Frontal cortex (tissue), 4 donors: ENCODE data around the gene CXorf49. TPM values are rescaled to one million over a fixed set of nuclear protein-coding genes. Genes with fewer than 3 reads are reported as not detected.
"Not testable (repeated sequence)": the region's sequence is repeated elsewhere in the genome, so short reads cannot be mapped to it uniquely, and the experiment has no call there.

Experiments
- DNase-seq, 2 donors: peaks; one replicate each; pipeline ENCODE4 v3.0.0; 2012; ENCODE audit warnings: low spot score in 2 of 2
- FAIRE-seq: peaks from 2 replicates; lab custom pipeline; 2012; peaks lifted over from hg19 to GRCh38; lab: Jason Lieb, UNC
- small RNA-seq: library from RNA; depleted of rRNA; stranded (forward); fragments of <200 nt; gene quantifications from one replicate; pipeline ENCODE3, GENCODE V24; 2014
- total RNA-seq: library from RNA; depleted of rRNA; stranded (reverse); fragments of >200 nt; gene quantifications from one replicate; pipeline ENCODE4 v1.2.3, GENCODE V29; 2014
- donor health status: control.
- donor health status: control.
- donor health status: control.

CXorf49 gene
- total RNA-seq, 1 donor from 2014 or later: not detected

DNA sequence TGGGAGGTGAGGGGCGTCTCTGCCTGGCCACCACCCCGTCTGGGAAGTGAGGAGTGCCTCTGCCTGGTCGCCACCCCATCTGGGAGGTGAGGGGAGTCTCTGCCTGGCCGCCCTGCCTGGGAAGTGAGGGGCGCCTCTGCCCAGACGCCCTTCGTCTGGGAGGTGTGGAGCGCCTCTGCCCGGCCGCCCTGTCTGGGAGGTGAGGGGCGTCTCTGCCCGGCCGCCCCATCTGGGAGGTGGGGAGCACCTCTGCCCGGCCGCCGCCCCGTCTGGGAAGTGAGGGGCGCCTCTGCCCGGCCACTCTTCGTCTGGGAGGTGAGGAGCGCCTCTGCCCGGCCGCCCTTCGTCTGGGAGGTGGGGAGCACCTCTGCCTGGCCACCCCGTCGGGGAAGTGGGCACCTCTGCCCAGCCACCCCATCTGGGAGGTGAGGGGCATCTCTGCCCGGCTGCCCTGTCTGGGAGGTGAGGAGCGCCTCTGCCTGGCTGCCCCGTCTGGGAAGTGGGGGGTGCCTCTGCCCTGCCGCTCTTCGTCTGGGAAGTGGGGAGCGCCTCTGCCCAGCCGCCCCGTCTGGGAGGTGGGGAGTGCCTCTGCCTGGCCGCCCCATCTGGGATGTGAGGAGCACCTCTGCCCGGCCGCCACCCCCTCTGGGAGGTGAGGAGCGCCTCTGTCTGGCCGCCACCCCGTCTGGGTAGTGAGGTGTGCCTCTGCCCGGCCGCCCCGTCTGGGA lies 41.9 kb downstream of the CXorf49 start:
- not testable (repeated sequence) for FAIRE-seq, DNase-seq

- DNase-seq, FAIRE-seq: not testable (repeated sequence)
Measured at GRCh38 chrX:71675636-71676035, 42.4 kb downstream of the CXorf49 start.

DNA sequence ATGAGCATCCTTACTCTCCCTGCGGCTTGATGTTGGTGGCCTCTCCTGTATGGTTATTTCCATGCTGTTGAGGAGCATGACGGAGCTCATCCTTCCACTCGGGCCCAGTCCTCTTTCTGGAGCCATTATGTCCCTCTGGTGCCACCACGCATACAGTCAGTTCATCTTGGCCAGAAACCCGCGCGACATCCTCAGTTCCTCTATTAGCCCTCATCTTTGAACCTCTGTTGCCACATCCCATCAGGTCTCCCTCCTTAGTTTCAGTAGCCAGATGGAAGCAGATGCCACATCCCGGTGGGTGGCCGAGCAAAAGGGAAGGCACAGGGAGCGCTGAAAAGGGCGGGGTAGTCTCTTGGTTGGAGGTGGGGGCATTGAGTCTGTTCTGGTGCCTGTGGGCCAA lies 46.1 kb downstream of the CXorf49 start:
- FAIRE-seq: no peak
- DNase-seq: no peak

DNA sequence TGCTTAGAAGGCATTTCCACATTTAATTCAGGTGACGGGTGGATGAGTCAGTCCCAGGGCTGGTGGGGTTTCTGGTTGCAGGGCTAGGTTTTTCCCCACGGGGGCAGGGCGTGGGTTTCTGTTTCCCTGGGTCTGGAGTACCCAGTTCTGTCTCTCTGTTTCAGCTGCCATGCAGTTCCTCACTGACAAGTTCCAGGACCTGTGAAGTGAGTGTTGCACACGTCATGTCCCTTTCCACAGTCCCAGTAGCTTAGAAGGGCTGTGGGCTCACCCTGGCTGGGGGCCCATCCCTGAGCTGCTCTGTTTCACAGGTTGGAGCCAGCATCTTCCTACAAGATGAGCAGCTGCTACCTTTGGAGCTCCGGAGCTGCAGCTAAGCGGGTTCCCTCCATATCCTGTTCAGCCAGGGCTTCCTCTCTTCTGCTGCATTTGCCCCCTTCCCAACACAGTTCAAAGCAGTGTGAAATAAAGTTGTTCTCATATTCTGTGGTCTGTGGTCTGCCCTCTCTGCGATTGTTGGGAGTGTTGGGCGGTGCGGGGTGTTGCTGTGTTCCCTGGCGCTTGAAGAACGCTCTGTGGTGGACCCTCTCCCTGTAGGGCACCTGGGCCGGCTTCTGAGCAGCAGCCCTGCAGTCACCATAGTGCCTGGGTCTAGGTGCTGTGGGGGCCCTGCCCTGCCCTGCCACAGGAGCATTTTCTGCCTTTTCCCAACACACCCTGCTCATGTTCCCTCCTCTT lies 46.9 kb downstream of the CXorf49 start:
- no peak for FAIRE-seq
- no peak for DNase-seq

- DNase-seq, FAIRE-seq: not testable (repeated sequence)
Measured at GRCh38 chrX:71669947-71670346, 48.1 kb downstream of the CXorf49 start.

GRCh38 chrX:71669492-71669891 lies 48.6 kb downstream of the CXorf49 start:
- DNase-seq: no peak
- no peak for FAIRE-seq

DNA sequence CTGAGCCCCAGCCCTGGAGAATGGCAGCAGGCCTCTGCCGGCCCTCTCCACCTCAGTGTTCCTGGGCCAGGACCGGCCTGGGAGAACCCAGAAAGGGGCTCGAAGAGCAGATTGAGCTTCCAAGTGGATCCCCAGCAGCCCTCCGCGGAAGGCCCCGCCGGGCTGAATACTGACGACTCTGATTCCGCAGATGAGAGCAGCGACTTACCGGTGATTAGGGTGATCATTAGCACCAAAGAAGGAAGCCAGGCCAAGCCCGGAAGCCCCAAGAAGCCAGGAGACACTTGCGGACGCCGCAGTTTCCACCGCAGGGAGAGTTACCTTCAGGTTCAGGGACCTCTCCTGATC lies 49.9 kb downstream of the CXorf49 start:
- DNase-seq: no peak

DNA sequence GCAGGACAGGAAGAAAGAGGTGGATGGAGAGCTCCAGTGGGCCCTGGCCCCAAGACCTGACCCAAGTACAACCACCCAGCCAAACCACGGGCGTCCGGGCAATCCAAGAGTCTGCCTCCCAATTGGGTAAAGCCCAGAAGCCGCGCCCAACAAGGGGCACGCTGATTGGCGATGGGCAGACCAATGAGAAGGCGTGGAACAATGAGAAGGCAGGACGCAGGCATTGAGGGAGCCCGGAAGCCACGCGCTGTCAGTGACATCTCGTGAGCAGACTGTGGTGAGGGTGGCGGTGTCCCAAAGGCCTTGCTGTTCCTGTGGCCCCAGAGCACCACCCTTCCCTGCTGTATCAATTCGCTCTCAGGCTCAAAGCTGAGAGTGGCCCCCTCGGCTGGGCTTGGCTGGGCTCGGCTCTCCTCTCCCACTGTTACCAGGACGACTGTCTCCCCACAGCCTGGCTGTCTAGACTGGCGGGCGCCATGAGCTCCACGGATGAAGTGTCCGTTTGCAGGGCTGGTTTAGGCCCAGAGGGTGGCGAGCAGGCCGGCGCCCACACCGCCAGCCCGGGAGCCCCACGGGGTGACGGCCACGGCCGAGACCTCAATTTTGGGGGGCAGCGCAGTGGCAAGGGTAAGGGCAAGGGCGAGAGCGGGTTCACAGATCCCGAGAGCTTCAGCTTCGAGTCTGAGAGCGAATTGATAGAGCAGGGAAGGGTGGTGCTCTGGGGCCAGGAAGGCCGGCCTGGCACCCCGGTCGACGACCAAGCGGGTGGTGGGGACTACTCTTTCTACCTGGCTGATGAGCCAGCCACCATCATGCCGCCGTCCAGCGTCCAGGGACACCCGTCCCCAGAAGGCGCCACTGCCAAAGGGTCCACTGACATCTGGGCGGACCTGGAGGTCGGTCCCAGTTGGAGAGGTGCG lies 50.5 kb downstream of the CXorf49 start, which contains the start of gene LOC101059915:
LOC101059915 (plus strand) TSS at position 219 of the 920 bp plus-strand sequence.
- no peak for DNase-seq
- FAIRE-seq: no peak

More for the DNA sequence above, 49.9 kb downstream of the CXorf49 start:
- FAIRE-seq: no peak

DNA sequence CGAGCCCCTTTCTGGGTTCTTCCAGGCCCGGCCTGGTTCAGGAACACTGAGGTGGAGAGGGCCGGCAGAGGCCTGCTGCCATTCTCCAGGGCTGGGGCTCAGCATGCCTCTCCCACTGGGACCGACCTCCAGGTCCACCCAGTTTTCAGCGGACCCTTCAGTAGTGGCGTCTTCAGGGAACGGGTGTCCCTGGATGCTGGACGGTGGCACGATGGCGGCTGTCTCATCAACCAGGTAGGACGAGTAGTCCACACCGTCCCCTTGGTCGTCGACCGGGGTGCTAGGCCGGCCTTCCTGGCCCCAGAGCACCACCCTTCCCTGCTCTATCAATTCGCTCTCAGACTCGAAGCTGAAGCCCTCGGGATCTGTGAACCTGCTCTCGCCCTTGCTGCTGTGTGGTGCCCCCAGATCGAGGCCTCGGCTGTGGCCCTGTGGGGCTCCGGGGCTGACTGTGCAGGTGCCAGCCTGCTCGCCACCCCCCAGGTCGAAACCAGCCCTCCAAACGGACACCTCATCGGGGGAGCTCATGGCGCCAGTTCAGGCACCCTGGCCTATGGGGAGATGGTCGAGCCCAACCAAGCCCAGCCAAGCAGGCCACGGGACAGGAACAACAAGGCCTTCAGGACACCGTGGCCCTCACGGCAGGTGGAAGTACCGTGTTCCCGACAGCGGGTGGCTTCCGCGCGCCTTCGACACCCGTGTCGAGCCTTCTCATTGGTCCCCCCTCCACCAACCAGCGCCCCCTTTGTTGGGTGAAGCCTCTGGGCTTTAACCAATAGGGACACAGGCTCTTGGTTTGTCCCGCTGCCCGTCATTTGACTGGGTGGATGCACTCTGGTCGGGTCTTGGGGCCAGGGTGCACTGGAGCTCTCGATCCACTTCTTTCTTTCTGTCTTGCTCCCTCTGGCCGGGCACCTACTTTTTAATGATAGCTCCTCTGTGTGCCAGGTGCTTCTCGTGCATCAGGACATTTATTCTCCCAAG lies 51.6 kb downstream of the CXorf49 start:
- DNase-seq (no peak), FAIRE-seq (no peak)

- DNase-seq: no peak
- no peak for FAIRE-seq
Measured at GRCh38 chrX:71665747-71666146, 52.3 kb downstream of the CXorf49 start.

DNA sequence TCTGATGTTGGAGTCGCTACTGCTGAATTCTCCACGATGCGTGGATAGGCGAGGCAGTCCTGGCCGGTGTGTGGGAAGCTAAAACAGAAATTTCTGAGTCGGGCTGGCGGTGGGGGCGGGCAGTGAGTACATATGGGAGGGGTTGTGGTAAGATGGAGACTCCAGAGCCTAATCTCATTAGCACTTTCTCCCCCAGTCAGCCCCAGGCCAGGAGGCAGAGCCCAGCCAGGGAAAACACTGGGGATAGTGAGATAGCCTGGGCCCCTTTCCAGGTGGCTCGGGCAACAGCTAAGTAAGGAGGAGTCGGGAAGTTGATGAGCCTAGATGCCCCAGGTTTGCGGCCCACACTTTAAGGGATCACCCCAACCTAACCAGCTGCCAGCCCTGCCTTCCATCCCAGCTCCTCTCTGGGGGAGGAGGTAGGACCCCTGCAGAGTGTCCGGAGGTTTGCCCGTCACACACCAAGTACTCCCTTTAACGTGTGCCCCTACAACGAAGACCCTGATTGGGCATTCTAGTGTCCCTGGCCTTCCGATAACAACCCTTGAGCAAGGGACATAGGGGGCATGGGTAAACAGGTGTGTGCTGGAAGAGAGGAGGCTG lies 53.1 kb downstream of the CXorf49 start:
- DNase-seq: no peak
- no peak for FAIRE-seq

Small RNA genes within 50 kb of the gene (small RNA-seq; reads per million reads assigned to genes)
- gene BX276092.4: not detected
- not detected for gene BX276092.6
- gene BX276092.8: not detected

Other genes starting within 250 kb of the CXorf49 start
- 230 TPM for gene OGT, start 185.2 kb downstream of the CXorf49 start, total RNA-seq
- gene GCNA, start 139.8 kb downstream of the CXorf49 start, total RNA-seq: 2.0 TPM
- gene CXCR3, start 99.8 kb downstream of the CXorf49 start, total RNA-seq: not detected
- not detected for gene CXorf49B, start 45.1 kb upstream of the CXorf49 start, total RNA-seq
- 0.82 TPM for gene NHSL2, start 192.6 kb upstream of the CXorf49 start, total RNA-seq